Suppressor macrophage treated with lipopolysaccharide for 4 hours (primary cell): Measurements from ENCODE around the gene XPC.

Source experiments
- DNase-seq: peaks from one replicate; pipeline ENCODE4 v3.0.0-alpha.2; 2020

The XPC gene

DNA sequence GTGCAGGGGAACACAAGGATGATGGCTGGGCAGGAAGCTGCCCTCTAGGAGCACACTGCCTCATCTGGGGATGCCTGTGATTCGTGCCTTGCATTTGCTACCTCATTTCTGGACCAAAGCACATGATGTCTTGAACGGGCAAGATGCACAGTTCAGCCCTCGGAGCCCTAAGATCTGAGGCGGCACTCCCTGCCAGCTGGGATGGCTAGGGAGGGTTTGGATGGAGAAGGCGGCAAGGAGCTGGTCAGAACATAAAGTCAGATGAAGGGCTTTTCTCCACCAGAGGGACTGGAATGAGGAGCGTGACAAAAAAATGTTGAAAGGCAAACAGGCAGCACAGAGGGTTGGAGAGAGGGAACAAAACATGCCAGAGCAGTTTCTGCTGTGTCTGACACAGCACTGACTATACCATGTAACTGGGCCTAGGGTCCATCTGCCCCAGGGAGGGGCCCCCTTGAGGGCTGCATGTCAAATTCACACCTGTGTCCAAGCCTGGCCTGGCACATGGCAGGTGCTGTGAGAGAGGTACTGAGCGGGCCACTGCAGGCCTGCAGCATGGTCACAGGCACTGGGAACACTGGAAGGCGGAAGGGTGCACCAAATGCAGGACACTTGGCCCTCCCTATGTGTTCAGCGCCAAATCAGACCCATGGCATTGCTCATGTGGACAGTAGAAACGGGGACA, 31.9 kb downstream of the XPC start:
- DNase-seq = no peak

DNA sequence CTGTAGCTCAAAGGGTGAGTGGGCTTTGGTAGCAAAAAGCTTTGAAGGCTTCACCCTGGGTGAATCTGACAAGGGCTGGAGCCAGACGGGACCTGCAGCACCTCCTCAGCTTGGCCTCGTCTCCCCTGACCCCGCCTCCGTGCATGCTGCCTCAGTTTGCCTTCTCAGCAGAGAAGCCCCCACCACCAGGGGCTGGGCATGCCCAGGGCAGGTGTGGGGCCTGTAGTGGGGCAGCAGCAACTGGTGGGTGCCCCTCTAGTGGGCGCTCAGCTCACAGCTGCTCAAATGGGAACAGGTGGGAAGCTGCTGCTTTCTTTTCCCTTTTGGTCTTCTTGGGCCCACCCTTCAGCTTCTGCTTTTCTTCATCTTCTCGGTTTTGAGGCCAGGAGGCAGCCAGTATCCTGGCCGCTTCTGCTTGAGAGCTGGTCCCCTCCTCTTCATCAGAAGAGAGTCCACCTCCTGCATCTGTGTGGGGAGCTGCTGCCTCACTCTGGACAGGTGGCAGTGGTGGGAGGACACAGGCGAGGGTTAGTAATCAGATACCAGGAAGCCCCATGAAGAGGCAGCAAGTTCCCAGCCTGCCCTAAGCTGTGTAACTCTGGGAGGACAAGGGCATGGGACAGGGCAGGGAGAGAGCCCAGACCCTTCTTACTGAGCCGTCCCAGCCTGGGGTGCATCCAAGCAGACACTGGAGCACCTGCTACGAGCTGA, 32.6 kb downstream of the XPC start:
- DNase-seq = no peak

DNA sequence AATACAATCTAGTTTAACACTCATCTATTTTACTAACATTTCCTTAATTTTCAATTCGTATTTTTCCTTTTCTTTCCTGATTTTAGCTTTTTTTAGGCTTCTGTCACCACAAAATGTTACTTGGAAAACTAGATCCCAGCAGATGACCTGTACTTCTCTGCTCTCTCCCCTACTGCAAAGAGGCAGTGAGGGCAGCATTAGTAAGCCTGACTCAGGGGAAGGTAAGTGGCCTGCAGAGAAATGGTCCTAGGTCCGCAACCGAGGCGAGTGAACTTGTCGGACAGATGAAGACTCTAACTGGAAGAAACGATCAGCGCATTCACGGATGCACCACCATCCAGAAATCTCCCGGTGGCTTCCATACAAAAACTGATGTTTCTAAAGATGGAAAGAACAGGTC, 33.2 kb downstream of the XPC start:
- DNase-seq = no peak

DNA sequence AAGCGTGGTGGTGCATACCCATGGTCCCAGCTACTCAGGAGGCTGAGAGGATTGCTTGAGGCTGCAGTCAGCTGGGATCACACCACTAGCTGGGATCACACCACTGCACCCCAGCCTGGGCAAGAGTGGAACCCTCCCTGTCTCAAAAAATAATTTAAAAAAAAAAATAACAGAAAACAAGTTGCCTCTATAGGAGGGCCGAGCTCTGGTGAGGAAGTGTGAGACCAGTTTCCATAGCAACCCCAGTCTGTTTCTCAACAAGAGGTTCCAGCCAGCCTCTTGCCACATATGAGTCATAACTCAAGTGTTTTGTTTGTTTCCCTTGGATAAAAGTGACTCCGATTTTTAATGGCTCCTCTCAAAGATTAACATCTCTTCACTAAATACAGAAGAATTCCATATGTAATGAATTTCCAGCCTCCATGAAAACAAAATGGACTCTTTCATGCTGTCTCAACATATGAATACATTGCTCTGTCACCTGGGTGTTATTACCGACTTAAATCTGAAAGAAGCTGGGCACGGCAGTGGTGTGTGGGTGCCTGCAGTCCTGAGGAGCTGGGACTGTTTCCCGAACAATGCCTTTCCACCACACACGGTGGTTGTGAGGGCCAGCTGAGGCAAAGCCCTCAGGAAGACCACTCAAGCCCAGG, 33.9 kb downstream of the XPC start:
- peak; percentile 96 for DNase-seq

DNA sequence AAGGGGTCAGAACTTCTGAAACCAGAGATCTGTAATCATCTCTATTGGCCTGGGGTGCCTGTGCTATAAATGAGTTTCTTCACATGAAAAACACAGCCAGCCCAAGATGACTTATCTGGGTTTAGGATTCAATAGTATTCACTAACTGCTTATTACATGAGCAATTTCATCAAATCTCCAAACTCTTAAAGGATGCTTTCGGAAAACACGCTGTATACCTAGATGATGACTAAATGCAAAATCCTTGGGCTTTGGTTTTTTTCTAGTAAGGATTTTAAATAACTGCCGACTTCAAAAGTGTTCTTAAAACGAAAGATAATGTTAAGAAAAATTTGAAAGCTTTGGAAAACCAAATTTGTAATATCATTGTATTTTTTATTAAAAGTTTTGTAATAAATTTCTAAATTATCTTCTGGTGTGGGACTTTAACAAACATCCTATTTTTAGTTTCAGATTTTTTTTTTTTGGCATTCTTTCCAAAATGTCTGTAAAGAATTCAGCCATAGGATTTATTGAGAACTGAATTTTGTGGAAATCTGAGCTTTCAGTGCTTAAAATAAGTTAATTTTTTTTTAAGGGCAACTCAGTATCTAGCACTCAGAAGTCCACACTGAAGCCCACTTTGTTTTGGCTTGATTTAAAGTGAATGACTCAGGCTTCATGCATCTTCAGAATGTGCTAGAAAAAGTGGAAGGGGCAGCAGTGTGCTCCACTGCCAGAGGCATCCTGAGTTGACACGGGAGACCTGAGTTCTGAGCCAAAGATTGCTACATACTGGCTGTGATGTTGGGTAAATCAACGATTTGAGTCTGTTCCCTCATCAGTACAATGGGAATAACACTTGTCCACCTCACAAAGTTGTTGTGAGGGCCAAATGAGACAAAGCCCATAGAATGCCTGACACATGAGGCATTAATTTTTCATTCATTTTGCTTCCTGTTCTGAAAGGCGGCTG, 34.9 kb downstream of the XPC start:
- no peak for DNase-seq

DNA sequence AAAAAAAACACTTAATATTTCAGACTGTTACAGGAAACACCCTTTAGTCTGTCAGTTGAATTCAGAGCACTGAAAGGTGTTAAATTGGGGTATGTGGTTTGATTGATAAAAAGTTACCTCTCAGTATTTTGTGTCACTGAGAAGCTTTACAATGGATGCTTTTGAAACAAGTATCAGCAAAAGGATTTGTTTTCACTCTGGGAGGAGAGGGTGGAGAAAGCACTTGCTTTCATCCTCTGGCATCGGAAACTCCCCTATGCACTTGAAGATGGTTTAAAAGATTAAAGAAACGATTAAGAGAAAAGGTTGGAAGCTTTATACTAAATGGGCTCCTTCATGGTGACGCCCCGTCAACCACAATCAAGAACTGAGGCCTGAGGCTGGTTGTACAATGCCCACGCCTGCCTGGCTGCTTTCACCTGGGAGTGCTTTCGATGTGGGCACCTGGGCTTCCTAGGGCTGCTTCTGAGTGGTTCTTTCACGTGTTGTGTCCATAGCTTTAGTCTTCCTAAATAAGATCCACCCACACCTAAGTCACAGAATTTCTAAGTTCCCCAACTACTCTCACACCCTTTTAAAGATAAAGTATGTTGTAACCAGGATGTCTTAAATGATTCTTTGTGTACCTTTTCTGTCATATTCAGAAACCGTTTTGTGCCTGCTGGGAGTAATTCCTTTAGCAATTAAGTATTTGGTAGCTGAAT, 35.7 kb downstream of the XPC start:
- no peak for DNase-seq

DNA sequence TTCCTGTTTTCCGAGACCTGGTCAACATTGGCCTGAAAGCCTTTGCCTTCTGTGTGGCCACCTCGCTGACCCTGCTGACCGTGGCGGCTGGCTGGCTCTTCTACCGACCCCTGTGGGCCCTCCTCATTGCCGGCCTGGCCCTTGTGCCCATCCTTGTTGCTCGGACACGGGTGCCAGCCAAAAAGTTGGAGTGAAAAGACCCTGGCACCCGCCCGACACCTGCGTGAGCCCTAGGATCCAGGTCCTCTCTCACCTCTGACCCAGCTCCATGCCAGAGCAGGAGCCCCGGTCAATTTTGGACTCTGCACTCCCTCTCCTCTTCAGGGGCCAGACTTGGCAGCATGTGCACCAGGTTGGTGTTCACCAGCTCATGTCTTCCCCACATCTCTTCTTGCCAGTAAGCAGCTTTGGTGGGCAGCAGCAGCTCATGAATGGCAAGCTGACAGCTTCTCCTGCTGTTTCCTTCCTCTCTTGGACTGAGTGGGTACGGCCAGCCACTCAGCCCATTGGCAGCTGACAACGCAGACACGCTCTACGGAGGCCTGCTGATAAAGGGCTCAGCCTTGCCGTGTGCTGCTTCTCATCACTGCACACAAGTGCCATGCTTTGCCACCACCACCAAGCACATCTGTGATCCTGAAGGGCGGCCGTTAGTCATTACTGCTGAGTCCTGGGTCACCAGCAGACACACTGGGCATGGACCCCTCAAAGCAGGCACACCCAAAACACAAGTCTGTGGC, 36.6 kb downstream of the XPC start:
- no peak for DNase-seq

DNA sequence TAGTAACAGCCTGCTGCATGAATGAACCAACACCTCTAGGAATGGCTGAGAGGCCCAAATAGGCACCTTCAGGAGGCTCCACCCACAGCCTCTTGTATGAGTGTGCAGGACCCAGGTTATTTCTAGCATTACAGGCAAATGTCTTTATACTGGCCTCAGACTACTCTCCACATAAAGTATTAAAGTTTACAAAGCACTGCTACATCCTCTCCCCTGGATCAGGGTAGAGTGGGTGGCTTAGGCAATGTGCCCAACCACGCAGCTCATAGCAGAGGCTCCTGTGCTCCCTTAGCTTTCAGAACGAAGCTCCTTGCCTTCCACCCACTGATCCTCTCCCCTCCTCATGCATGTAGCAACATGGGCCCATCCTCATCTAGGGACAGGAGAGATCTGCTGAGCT, 37.3 kb downstream of the XPC start:
- DNase-seq = no peak

DNA sequence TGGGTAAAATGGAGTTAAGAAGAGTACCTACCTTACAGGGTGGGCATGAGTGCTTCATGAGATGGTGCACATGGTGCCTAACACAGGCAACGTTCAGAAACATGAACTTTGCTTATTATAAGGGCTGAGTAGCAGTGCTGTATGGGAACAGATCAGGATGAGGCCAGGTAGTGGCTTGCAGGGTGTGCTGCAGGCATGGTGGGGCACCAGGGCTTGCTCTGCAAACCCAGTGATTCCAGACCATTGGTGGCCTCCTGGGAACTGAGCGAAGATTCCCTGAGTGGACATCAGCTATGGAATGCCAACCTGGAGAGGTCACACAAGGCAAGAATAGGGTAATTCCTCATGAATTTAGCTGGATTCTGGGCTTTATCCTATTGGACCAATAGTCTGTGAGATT, 37.7 kb downstream of the XPC start:
- DNase-seq = no peak

DNA sequence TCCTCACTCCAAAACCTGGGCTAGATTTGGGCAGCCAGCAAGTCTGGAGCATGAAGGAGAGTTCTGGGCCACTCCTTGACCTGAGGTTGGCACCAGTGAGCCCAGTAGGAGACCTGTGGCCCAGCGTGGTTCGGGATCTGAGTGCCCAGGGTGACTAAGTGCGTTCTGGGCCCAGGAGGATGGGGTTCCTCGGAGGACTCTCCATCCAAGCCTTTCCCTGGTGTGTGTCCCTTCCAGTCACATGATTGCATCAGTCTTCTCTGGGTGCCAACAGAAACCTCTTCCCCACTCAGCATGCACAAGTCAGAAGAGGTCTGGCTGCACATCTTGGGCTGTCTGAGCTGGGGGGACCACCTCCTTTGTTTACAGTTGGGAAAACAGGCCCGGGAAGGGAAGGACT, 38.6 kb downstream of the XPC start:
- DNase-seq = no peak

DNA sequence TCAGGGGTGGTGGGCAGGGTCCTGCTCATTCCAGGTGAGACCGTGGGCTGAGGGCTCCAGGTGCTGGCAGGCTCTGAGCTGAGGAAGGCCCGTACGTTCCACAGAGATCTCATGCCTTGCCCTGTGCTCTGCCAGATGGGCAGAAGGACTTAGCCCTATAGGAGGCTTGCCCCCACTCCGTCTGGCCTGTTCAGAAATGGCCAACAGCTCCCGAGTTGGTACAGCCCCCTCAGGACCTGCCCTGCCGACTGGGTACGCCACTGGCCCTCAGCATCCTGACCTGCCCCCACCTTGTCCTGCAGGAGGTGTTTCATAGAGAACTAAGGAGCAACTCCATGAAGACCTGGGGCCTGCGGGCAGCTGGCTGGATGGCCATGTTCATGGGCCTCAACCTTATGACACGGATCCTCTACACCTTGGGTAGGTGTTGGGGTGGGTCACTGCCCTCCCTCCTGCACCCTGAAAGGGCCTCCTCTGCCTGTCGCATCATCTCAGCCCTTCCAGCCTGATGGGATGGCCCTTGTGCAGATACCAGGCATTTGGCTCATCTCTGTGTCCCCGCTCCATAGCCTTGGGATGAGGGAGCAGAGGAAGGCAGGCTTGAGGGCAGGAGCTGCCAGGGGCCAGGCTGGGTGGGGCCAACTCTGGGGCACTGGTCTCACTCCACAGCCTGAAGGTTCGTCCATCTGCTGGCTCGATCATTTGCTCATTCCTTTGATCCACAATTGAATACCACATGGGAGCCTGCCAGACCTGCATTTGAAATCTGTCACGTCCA, 39.3 kb downstream of the XPC start:
- DNase-seq = no peak

DNA sequence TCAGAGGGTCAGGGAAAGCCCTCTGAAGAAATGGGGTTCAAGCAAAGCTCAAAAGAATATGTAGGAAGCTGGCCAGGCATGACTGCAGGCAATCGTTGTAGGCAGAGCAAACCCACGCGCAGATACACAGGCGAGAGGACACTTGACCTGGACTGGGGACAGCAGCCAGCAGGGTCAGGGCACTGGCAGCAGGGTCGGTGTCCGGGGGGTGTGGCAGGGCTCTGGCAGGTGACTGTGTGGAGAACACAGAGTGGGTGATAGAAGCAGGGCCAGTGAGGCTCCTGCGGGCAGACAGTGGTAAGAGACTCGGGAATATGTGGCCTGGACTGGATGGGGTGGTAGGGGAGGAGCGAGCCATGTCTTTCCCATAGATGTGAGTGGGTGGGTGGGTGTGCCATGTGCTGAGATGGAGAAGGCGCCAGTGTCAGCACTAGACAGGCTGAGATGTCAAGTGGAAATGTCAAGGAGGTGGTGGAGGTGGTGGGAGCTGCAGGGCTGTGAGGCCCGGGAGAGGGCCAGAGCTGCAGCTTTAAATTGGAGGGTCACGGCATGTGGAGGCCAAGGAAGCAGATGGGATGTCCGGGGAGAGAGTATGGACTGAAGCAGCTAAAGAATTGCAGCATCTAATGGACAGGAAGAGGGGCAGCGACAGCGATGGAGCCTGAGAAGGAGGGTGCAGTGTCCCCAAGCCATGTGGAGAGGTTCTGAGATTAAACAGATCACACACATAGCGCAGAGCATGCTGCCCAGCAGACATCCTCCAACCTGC, 40.1 kb downstream of the XPC start:
- DNase-seq = no peak

DNA sequence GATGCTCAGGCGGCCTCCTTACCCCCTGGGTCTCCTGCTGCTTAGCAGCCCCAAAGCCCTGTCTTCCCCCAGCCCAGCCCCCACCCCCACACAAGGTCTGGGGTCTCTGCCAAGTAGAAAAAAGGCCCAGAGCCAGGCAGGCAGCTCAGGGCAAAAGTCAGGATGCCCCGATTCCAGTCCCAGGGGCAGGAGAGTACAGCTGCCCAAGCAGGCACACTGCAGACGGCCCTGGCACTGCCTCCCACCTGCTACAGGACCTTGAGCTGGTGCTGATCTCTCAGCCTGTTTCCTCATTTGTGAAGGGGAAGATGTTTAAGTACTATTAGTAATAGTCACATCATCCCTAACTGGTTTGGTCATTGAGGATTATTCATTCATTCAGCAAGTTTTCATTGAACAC, 41.0 kb downstream of the XPC start:
- peak; percentile 27 for DNase-seq

DNA sequence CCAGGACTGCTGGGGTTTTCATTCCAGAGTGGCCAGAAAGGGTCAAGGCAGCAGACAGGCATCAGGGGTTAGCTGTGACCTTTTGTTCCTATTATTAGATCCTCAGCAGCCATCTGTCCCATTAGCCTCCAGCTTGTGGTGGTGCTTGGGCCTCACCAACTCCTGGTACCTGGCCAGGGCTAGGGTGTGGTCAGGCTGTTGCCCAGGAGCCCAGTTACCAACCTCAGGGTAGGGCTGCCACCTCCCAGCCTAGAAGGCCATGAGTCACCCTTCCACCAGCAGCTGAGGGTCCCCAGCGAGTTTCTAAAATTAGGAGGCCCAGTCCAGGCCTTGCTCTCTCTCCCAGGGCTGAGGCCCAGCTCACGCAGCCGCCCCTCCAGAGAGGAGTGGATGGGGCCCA, 41.4 kb downstream of the XPC start:
- DNase-seq = no peak

DNA sequence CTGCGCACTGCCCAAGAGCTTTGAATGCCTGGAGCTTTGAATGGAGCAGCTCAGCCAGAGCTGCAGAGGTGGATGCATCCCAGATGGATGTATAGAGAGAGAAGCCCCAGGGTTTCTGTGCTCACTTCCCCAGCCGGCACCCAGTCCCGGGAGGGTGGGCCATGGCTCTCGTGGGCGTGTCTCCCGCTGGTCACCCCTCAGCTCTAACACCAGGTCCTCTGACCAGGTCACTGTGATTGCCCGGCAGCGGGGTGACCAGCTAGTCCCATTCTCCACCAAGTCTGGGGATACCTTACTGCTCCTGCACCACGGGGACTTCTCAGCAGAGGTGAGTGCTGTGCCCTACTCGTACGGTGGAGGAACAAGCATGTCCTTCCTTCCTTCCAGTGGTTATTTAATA, 42.8 kb downstream of the XPC start:
- DNase-seq = no peak

DNA sequence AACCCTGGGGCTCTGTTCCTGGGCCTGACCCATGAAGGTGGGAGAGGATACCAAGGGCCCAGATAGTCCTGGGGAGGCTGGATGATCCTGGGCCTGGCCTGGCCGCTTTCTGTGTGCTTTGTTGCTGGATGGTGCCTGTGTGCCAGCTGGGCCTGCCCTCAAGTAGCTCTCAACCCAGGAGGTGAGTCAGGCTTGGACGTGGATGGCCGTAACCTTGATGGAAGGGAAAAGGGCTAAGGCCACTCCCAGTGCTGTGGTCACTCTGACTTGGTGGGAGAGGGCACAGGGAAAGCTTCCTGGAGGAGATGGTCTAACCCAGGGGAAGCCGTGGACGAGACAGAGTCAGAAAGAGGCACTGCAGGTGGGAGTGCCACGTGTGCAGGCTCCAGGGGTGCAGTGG, 44.1 kb downstream of the XPC start:
- DNase-seq = no peak

DNA sequence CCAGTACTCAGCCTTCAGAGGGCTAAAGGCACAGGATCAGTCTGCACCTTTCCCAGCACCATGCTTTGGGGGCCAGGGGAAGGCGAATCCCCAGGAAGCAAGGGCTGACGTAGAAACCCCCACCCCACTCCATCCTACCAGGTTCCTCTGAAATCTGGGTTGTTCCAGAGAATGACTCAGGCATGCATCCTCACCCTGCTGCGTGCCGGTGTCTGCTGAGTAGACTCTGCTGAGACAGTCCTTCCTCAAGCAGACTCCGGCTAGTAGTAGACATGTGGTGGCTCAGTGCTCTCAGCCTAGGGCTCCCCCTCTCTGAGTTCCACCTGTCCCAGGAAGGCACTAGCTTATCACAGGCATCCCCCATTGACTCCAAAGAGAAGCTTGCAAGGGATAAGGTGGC, 44.5 kb downstream of the XPC start:
- no peak for DNase-seq

DNA sequence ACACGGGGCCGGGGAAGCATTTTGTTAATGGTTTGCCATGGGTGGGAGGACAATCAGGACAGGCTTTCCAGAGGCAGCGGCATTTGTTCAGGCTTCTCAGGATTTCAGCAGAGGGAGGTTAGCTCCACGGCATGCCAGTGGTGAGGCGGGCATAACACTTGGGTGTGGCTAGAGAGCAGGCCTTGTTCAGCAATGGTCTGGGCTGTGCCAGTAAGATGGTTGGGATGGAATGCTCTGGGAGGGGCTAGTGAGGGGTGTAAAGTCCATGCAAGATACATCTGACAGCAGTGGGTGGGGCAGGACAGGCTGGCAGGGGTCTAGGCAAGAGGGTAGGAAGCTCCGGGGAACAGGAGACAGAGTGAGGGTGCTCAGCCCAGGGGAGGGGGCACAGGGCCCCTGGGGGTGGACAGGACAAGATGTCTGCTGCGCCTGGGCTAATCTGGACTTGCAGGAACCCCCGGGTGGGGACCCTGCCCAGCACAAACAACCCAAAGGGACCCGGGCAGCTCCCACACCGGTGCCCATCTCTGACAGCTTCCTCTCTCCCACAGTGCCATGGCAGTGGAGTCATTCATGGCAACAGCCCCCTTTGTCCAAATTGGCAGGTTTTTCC, 45.1 kb downstream of the XPC start:
- DNase-seq = no peak

DNA sequence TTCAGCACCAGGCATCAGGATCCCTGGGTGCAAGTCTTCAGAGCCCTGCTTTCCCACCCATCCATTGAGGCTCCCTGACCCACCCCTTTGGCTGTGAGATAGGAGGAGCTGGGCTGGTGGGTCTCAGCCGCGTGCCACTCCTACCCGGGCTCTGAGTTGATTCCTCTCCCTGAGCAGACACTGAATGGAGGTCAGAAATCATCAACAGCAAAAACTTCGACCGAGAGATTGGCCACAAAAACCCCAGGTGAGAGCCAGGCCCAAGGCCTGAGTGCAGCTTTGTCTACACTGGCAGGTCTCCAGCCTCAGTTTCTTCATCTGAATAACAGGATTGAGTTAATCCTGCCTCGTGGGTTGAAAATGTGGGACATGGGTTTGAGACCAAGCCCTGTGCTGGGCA, 45.7 kb downstream of the XPC start:
- DNase-seq = no peak

DNA sequence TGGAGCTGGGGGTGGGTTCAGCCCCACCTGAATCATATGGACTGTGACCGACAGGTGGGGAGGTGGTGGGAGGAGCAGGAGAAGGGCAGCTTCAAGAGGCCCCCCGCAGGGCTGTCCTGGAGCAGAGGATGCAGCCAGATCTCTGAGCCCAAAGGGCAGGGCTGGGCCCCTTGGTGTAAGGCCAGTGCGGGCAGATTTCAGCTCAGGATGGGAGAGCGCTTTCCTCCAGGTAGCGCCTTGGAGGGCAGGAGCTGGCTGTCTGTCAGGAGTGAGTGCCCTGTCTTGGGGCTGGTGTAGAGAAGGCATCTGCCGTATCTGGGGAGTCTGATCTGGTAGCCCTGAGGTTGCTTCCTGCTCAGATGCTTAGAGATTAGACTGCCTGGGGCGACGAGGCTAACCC, 46.3 kb downstream of the XPC start:
- DNase-seq = no peak
